ENCODE results near the gene GNE.
"Not testable (repeated sequence)": the region's sequence is repeated elsewhere in the genome, so short reads cannot be mapped to it uniquely, and the experiment has no call there.

The GNE gene

DNA sequence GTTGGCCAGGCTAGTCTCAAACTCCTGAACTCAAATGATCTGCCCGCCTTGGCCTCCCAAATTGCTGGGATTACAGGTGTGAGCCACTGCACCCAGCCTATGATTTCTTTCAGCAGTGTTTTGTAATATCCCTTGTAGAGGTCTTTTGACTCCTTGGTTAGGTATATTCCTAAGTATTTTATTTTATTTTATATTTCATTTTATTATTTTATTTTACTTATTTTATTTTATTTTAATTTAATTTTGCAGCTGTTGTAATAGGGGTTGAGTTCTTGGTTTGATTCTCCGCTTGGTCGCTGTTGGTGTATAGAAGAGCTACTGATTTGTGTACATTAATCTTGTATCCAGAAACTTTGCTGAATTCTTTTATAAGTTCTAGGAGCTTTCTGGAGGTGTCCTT is 18.6 kb downstream of the GNE start:
- no CpG with 5 or more reads among the region's 3 CpGs for WGBS (ENCODE audit: insufficient coverage, insufficient read length)
- DNase-seq (ENCODE audit: low read depth, low spot score); H3K27ac ChIP-seq (ENCODE audit: low read length): not testable (repeated sequence)

DNA sequence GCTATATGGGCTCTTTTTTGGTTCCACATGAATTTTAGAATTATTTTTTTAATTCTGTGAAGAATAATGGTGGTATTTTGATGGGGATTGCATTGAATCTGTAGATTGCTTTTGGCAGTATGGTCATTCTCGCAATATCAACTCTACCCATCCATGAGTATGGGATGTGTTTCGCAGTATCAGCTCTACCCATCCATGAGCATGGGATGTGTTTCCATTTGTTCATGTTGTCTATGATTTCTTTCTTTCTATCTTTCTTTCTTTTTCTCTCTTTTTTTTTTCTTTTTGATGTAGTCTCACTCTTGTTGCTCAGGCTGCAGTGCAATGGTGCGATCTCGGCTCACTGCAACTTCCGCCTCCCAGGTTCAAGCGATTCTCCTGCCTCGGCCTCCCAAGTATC is 19.0 kb downstream of the GNE start:
- WGBS (ENCODE audit: insufficient coverage, insufficient read length) = no CpG with 5 or more reads among the region's 7 CpGs
- not testable (repeated sequence) for H3K27me3 ChIP-seq (ENCODE audit: control insufficient read depth, insufficient read depth, low read length); H3K4me1 ChIP-seq (ENCODE audit: control insufficient read depth, insufficient read depth, low read length); DNase-seq (ENCODE audit: low read depth, low spot score); H3K36me3 ChIP-seq (ENCODE audit: control insufficient read depth, insufficient read depth, low read length); H3K9me3 ChIP-seq (ENCODE audit: control insufficient read depth, insufficient read depth, low read length); H3K27ac ChIP-seq (ENCODE audit: low read length); H3K4me3 ChIP-seq (ENCODE audit: low read length)

More for the DNA sequence above, 18.6 kb downstream of the GNE start:
- H3K27me3 ChIP-seq (ENCODE audit: control insufficient read depth, insufficient read depth, low read length); H3K4me3 ChIP-seq (ENCODE audit: low read length); H3K36me3 ChIP-seq (ENCODE audit: control insufficient read depth, insufficient read depth, low read length); H3K9me3 ChIP-seq (ENCODE audit: control insufficient read depth, insufficient read depth, low read length); H3K4me1 ChIP-seq (ENCODE audit: control insufficient read depth, insufficient read depth, low read length): not testable (repeated sequence)

DNA sequence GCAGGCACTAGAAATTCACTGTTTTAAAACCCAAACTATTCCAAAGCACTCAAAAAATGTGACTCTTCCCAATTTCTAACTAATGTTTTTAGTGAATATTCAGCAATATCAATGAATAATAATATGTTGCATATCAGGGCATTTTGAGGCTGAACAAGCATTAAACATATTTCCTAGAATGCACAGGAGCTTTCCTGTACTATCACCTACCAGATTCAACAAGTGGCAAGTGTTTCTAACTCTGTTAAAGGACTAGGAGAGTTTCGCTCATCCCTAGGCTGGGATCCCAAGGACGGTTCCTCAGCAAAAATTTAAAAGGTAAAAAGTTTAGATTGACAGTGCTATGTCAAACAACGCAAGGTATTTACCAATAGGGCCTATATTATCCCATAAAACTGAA is 21.0 kb downstream of the GNE start:
- no peak overlapping the region for H3K27ac ChIP-seq (ENCODE audit: low read length)
- no CpG with 5 or more reads among the region's 3 CpGs for WGBS (ENCODE audit: insufficient coverage, insufficient read length)
- H3K27me3 ChIP-seq (ENCODE audit: control insufficient read depth, insufficient read depth, low read length) = no peaks in the 10 kb centered on the region
- no peaks in the 10 kb centered on the region for H3K36me3 ChIP-seq (ENCODE audit: control insufficient read depth, insufficient read depth, low read length)
- H3K9me3 ChIP-seq (ENCODE audit: control insufficient read depth, insufficient read depth, low read length) = no peaks in the 10 kb centered on the region
- H3K4me3 ChIP-seq (ENCODE audit: low read length) = no peak overlapping the region
- H3K4me1 ChIP-seq (ENCODE audit: control insufficient read depth, insufficient read depth, low read length) = no peaks in the 10 kb centered on the region
- no peak for DNase-seq (ENCODE audit: low read depth, low spot score)

GRCh38 chr9:36222449-36222848 is 35.8 kb downstream of the GNE start:
- no peaks in the 10 kb centered on the region for H3K4me1 ChIP-seq (ENCODE audit: control insufficient read depth, insufficient read depth, low read length)
- no peak for DNase-seq (ENCODE audit: low read depth, low spot score)
- H3K4me3 ChIP-seq (ENCODE audit: low read length) = no peak overlapping the region
- H3K27ac ChIP-seq (ENCODE audit: low read length) = no peak overlapping the region
- H3K36me3 ChIP-seq (ENCODE audit: control insufficient read depth, insufficient read depth, low read length) = peaks cover 8% of the 10 kb centered on the region
- H3K27me3 ChIP-seq (ENCODE audit: control insufficient read depth, insufficient read depth, low read length) = no peaks in the 10 kb centered on the region
- H3K9me3 ChIP-seq (ENCODE audit: control insufficient read depth, insufficient read depth, low read length) = no peaks in the 10 kb centered on the region
- no CpG with 5 or more reads among the region's 1 CpG for WGBS (ENCODE audit: insufficient coverage, insufficient read length)

DNA sequence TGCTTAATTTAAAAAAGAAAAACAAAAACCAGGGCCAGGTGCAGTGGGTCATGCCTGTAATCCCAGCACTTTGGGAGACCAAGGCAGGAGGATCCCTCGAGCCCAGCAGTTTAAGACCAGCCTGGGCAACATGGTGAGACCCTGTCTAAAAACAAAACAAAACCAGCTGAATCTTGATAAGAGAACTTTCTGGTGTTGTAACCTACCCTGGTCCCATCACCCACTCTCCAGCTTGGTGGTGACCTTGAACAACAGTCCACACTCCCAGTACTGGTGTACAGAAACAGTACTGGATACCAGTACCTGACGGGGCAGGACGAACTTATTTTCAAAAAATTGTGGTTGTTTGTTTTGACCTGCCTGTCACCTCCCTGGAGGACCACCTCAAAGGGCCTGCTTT is 36.6 kb downstream of the GNE start:
- no peak for DNase-seq (ENCODE audit: low read depth, low spot score)
- no CpG with 5 or more reads among the region's 3 CpGs for WGBS (ENCODE audit: insufficient coverage, insufficient read length)
- no peak overlapping the region for H3K27ac ChIP-seq (ENCODE audit: low read length)
- no peaks in the 10 kb centered on the region for H3K27me3 ChIP-seq (ENCODE audit: control insufficient read depth, insufficient read depth, low read length)
- peaks cover 8% of the 10 kb centered on the region for H3K36me3 ChIP-seq (ENCODE audit: control insufficient read depth, insufficient read depth, low read length)
- H3K4me1 ChIP-seq (ENCODE audit: control insufficient read depth, insufficient read depth, low read length) = no peaks in the 10 kb centered on the region
- no peaks in the 10 kb centered on the region for H3K9me3 ChIP-seq (ENCODE audit: control insufficient read depth, insufficient read depth, low read length)
- no peak overlapping the region for H3K4me3 ChIP-seq (ENCODE audit: low read length)

DNA sequence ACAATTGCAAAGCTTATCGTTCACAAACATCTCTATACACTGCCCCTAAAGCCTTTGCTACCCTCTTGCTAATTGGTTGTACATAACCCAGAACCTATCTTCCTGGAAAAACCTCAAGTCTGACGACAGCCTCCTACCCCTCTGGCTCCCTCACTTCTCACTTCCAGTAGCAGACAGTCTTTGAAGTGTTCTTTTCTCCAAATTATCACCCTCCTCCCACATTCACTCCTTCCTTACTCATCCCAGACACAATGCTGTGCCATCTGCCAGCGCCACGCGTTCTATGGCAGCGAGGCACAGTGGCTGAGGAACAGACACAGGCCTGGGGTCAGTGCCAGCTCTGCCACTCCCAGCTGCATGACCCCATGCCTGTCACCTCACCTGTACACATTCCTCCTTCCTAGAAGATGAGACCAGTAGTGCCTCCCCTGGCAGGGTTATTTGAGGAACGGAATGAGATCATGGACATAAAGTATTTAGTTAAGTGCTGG is 39.8 kb downstream of the GNE start:
- DNase-seq (ENCODE audit: low read depth, low spot score) = no peak
- no peaks in the 10 kb centered on the region for H3K27me3 ChIP-seq (ENCODE audit: control insufficient read depth, insufficient read depth, low read length)
- H3K4me1 ChIP-seq (ENCODE audit: control insufficient read depth, insufficient read depth, low read length) = no peaks in the 10 kb centered on the region
- no peak overlapping the region for H3K4me3 ChIP-seq (ENCODE audit: low read length)
- no peak overlapping the region for H3K27ac ChIP-seq (ENCODE audit: low read length)
- no peaks in the 10 kb centered on the region for H3K9me3 ChIP-seq (ENCODE audit: control insufficient read depth, insufficient read depth, low read length)
- WGBS (ENCODE audit: insufficient coverage, insufficient read length) = no CpG with 5 or more reads among the region's 7 CpGs
- peaks cover 8% of the 10 kb centered on the region for H3K36me3 ChIP-seq (ENCODE audit: control insufficient read depth, insufficient read depth, low read length)

DNA sequence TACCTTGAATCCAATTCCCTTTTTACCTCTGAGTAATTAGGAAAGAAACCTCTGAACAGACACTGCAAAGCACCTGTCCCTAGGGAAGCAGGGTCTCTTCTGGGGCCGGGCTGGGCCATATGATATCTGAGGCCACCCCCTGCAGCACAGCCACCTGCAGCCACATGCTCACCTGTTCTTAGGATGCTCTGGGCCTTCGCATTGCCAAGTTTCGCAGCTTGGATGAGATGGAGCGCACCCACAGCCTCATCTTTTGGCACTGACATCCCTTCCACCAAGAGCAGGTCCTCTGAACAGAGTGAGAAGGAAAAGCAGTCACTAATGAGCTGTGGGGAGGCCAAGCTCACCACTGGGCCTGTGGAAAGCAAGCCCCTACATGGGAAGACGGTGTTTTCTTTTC is 40.2 kb downstream of the GNE start:
- no peak overlapping the region for H3K27ac ChIP-seq (ENCODE audit: low read length)
- H3K4me3 ChIP-seq (ENCODE audit: low read length) = no peak overlapping the region
- H3K9me3 ChIP-seq (ENCODE audit: control insufficient read depth, insufficient read depth, low read length) = no peaks in the 10 kb centered on the region
- no peaks in the 10 kb centered on the region for H3K27me3 ChIP-seq (ENCODE audit: control insufficient read depth, insufficient read depth, low read length)
- no CpG with 5 or more reads among the region's 5 CpGs for WGBS (ENCODE audit: insufficient coverage, insufficient read length)
- H3K4me1 ChIP-seq (ENCODE audit: control insufficient read depth, insufficient read depth, low read length) = no peaks in the 10 kb centered on the region
- peaks cover 8% of the 10 kb centered on the region for H3K36me3 ChIP-seq (ENCODE audit: control insufficient read depth, insufficient read depth, low read length)
- no peak for DNase-seq (ENCODE audit: low read depth, low spot score)

- Histone ChIP-seq H3K27me3 (ENCODE audit: control insufficient read depth, insufficient read depth, low read length) (no peaks in the 10 kb centered on the region), H3K36me3 (ENCODE audit: control insufficient read depth, insufficient read depth, low read length) (peaks cover 4% of the 10 kb centered on the region), H3K9me3 (ENCODE audit: control insufficient read depth, insufficient read depth, low read length) (no peaks in the 10 kb centered on the region), H3K4me1 (ENCODE audit: control insufficient read depth, insufficient read depth, low read length) (no peaks in the 10 kb centered on the region), H3K27ac (ENCODE audit: low read length) (no peak overlapping the region), H3K4me3 (ENCODE audit: low read length) (no peak overlapping the region)
- no peak for DNase-seq (ENCODE audit: low read depth, low spot score)
- no CpG with 5 or more reads among the region's 13 CpGs for WGBS (ENCODE audit: insufficient coverage, insufficient read length)
Observed at GRCh38 chr9:36217256-36217968, 40.8 kb downstream of the GNE start.

DNA sequence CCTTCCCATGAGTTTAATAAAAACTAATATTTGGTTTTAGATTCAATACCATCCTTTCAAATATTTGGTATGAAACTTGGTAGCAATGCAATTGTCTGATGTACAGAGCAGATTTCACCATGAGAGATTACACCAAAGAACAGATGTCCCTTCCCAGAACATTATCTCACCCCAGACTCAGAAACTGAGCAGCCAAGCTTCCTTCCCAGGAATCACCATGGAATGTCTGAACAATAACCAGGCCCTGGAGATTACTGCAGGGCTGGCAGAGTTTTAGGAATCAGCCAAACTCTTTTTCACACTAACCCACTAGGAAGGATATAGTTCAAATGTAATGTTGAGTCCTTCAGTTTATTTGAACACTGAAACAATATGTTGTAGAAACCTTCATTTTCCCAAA is 43.7 kb downstream of the GNE start:
- Histone ChIP-seq H3K27me3 (ENCODE audit: control insufficient read depth, insufficient read depth, low read length) (no peaks in the 10 kb centered on the region), H3K4me1 (ENCODE audit: control insufficient read depth, insufficient read depth, low read length) (no peaks in the 10 kb centered on the region), H3K4me3 (ENCODE audit: low read length) (no peak overlapping the region), H3K9me3 (ENCODE audit: control insufficient read depth, insufficient read depth, low read length) (no peaks in the 10 kb centered on the region), H3K27ac (ENCODE audit: low read length) (no peak overlapping the region), H3K36me3 (ENCODE audit: control insufficient read depth, insufficient read depth, low read length) (peaks cover 16% of the 10 kb centered on the region)
- no peak for DNase-seq (ENCODE audit: low read depth, low spot score)

DNA sequence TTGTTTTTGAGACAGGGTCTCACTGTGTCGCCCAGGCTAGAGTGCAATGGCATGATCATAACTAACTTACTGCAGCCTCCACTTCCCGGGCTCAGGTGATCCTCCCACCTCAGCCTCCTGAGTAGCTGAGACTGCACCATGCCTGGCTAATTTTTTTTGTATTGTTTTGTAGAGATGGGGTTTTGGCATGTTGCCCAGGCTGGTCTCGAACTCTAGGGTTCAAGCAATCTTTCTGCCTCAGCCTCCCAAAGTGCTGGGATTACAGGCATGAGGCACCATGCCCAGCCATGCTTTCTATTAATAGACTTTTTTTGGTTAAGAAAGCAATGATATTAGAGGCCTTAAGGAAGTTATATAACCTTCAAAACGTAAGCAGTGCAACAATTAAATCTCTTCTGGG is 44.3 kb downstream of the GNE start:
- Histone ChIP-seq H3K27ac (ENCODE audit: low read length) (no peak overlapping the region), H3K36me3 (ENCODE audit: control insufficient read depth, insufficient read depth, low read length) (peaks cover 20% of the 10 kb centered on the region), H3K4me1 (ENCODE audit: control insufficient read depth, insufficient read depth, low read length) (no peaks in the 10 kb centered on the region), H3K27me3 (ENCODE audit: control insufficient read depth, insufficient read depth, low read length) (no peaks in the 10 kb centered on the region), H3K4me3 (ENCODE audit: low read length) (no peak overlapping the region), H3K9me3 (ENCODE audit: control insufficient read depth, insufficient read depth, low read length) (no peaks in the 10 kb centered on the region)
- WGBS (ENCODE audit: insufficient coverage, insufficient read length) = no CpG with 5 or more reads among the region's 4 CpGs
- DNase-seq (ENCODE audit: low read depth, low spot score) = no peak

DNA sequence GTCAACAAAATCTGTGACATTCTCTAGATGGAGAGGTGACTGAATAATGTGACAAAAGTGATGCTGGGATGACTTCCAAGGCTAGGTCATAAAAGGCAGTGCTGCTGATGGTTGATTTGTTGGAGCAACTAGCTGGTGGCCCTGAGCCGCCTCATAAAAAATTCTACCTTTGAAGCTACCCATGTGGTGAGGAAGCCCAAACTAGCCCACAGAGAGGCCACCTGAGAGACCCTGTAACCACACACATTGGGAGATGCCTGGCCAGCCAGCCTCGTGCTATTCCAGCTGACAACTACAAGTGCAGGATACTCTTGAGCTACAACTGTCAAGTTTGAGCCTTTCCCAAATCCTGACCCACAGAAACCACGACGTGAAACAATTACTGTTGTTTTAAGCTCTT is 44.9 kb downstream of the GNE start:
- Histone ChIP-seq H3K27ac (ENCODE audit: low read length) (no peak overlapping the region), H3K4me1 (ENCODE audit: control insufficient read depth, insufficient read depth, low read length) (no peaks in the 10 kb centered on the region), H3K4me3 (ENCODE audit: low read length) (no peak overlapping the region), H3K27me3 (ENCODE audit: control insufficient read depth, insufficient read depth, low read length) (no peaks in the 10 kb centered on the region), H3K36me3 (ENCODE audit: control insufficient read depth, insufficient read depth, low read length) (peaks cover 23% of the 10 kb centered on the region), H3K9me3 (ENCODE audit: control insufficient read depth, insufficient read depth, low read length) (no peaks in the 10 kb centered on the region)
- no CpG with 5 or more reads among the region's 4 CpGs for WGBS (ENCODE audit: insufficient coverage, insufficient read length)
- no peak for DNase-seq (ENCODE audit: low read depth, low spot score)

Measured in iPS DF 6.9 (cell line).